ENCODE data around the gene ELMO1. TPM values are rescaled to one million over a fixed set of nuclear protein-coding genes. Genes with fewer than 3 reads are reported as not detected.

The ELMO1 gene
- total and polyA plus RNA-seq, 11 donors, result 6.9 to 38.6 (median 14.7) TPM

GRCh38 chr7:36898186-36898585, 550.5 kb downstream of the ELMO1 start:
- 96 to 99% (median 98%) methylated on average over 5 of the region's 5 CpGs for WGBS, 4 donors
- TF ChIP-seq POLR2A (IDR thresholded peaks at IDR 0.05) (no peak), CTCF (IDR thresholded peaks at IDR 0.05) (no peak)
- ATAC-seq, result no peak
- Histone ChIP-seq H3K27me3 (no peaks in the 10 kb centered on the region), H3K36me3 (peaks cover 0 to 15% (median 0%) of the 10 kb centered on the region in 9 donors), H3K9me3 (no peaks in the 10 kb centered on the region), H3K27ac (no peak overlapping the region), H3K4me1 (peaks cover 0 to 12% (median 0%) of the 10 kb centered on the region in 12 donors), H3K4me3 (no peak overlapping the region)
- DNase-seq, result no peak
- intact Hi-C loops (cut with DNase I), result no loop called here

- Histone ChIP-seq H3K36me3 (peaks cover 0 to 19% (median 0%) of the 10 kb centered on the region in 9 donors), H3K27me3 (no peaks in the 10 kb centered on the region), H3K9me3 (no peaks in the 10 kb centered on the region), H3K4me1 (peaks cover 0 to 12% (median 0%) of the 10 kb centered on the region in 12 donors), H3K27ac (no peak overlapping the region), H3K4me3 (no peak overlapping the region)
- TF ChIP-seq CTCF (IDR thresholded peaks at IDR 0.05) (no peak), POLR2A (IDR thresholded peaks at IDR 0.05) (no peak)
- no peak for DNase-seq
- WGBS, 4 donors, result 56 to 72% (median 68%) methylated on average over 4 of the region's 4 CpGs
- intact Hi-C loops (cut with DNase I), result no loop called here
- no peak for ATAC-seq
Measured at GRCh38 chr7:36896956-36897590, 551.6 kb downstream of the ELMO1 start.

- no peaks in the 10 kb centered on the region for H3K27me3 ChIP-seq
- no peak overlapping the region for H3K4me3 ChIP-seq
- peaks cover 0 to 21% (median 0%) of the 10 kb centered on the region in 9 donors for H3K36me3 ChIP-seq
- intact Hi-C loops (cut with DNase I), result no loop called here
- TF ChIP-seq POLR2A (IDR thresholded peaks at IDR 0.05) (no peak), CTCF (IDR thresholded peaks at IDR 0.05) (no peak)
- ATAC-seq (no peak), DNase-seq (no peak)
- H3K9me3 ChIP-seq, result no peaks in the 10 kb centered on the region
- no peak overlapping the region for H3K27ac ChIP-seq
- peaks cover 0 to 12% (median 0%) of the 10 kb centered on the region in 12 donors for H3K4me1 ChIP-seq
- WGBS, 4 donors, result 37 to 75% (median 71%) methylated on average over 1 of the region's 1 CpG
Measured at GRCh38 chr7:36896418-36896817, 552.2 kb downstream of the ELMO1 start.

GRCh38 chr7:36895192-36895591, 553.5 kb downstream of the ELMO1 start:
- intact Hi-C loops (cut with DNase I), result no loop called here
- ATAC-seq, result no peak
- H3K4me3 ChIP-seq, result no peak overlapping the region

More at GRCh38 chr7:36895192-36895591, 553.5 kb downstream of the ELMO1 start:
- TF ChIP-seq CTCF (IDR thresholded peaks at IDR 0.05) (no peak), POLR2A (IDR thresholded peaks at IDR 0.05) (no peak)
- no peaks in the 10 kb centered on the region for H3K27me3 ChIP-seq
- H3K36me3 ChIP-seq, result peaks cover 0 to 25% (median 0%) of the 10 kb centered on the region in 9 donors
- no peak overlapping the region for H3K27ac ChIP-seq
- DNase-seq, result no peak
- 65 to 82% (median 77%) methylated on average over 4 of the region's 4 CpGs for WGBS, 4 donors
- no peaks in the 10 kb centered on the region for H3K9me3 ChIP-seq
- H3K4me1 ChIP-seq, result peaks cover 0 to 12% (median 0%) of the 10 kb centered on the region in 12 donors

All from heart left ventricle (tissue), 16 donors.